GM19397 (cell line): ENCODE measurements around the gene FAAP20.
A peak's percentile ranks its signal among the peaks of the same experiment; 100 is the strongest.

ENCODE experiments used
- ATAC-seq: cut with Tn5 transposase; IDR thresholded peaks from one replicate; pipeline ENCODE4 v1.9.1; 2021; ENCODE audit warnings: mild to moderate bottlenecking, moderate library complexity; ENCODE audit not compliant: unreplicated experiment

FAAP20 gene

GRCh38 chr1:2212532-2213491 lies 18.2 kb upstream of the FAAP20 start:
- ATAC-seq = no peak

GRCh38 chr1:2212274-2212531 lies 17.6 kb upstream of the FAAP20 start:
- ATAC-seq = no peak

GRCh38 chr1:2210786-2211185 lies 16.2 kb upstream of the FAAP20 start:
- no peak for ATAC-seq

- no peak for ATAC-seq
These were observed 15.6 kb upstream of the FAAP20 start for GRCh38 chr1:2210084-2210653.

- ATAC-seq = no peak
These were observed 15.0 kb upstream of the FAAP20 start for GRCh38 chr1:2209400-2210083.

DNA sequence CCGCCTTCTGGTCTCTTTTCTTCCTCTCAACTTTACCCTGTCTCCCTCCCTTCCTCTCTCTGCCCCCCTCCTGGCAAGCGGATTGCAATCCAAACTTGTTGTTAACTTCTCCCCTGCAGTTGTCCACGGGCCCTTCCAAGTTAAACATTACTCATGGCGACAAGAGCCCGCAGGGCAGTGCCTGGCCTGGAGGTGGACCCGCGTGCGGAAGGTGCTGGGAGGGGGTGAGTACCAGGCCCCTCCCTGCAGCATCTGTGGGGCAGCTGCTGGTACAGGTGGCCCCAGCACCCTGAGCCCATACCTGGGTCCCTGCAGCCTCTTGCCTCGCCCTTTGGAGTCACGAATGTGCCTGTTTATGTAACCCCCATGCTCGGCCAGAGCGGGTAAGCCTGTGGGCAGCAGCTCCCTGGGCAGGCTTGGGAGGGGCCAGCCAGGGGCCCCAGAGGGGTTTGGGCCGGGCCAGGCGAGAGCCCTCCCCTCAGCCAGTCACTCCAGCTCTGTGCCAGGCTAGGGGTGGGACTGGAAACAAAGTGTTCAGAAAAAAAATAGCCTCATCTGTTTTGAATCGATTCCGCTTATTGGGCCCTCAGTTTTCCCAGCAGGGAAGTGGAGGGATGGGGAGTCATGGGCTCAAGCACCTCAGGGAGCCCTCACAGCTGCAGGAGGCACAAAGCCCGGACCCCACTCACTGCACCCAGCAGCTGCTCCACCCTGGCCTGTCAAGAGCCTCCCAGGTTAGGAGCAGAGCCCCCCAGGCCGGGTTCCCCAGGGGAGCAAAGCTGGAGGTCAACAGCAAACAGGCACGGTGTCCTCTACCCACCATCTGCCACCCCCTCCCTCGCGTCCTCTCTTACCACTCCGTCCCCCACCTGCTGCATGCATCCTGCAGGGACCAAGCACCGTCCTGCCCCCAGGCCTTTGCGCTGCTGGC lies 14.0 kb upstream of the FAAP20 start:
- ATAC-seq = no peak

- no peak for ATAC-seq
These were observed 12.4 kb upstream of the FAAP20 start for GRCh38 chr1:2206813-2207487.

DNA sequence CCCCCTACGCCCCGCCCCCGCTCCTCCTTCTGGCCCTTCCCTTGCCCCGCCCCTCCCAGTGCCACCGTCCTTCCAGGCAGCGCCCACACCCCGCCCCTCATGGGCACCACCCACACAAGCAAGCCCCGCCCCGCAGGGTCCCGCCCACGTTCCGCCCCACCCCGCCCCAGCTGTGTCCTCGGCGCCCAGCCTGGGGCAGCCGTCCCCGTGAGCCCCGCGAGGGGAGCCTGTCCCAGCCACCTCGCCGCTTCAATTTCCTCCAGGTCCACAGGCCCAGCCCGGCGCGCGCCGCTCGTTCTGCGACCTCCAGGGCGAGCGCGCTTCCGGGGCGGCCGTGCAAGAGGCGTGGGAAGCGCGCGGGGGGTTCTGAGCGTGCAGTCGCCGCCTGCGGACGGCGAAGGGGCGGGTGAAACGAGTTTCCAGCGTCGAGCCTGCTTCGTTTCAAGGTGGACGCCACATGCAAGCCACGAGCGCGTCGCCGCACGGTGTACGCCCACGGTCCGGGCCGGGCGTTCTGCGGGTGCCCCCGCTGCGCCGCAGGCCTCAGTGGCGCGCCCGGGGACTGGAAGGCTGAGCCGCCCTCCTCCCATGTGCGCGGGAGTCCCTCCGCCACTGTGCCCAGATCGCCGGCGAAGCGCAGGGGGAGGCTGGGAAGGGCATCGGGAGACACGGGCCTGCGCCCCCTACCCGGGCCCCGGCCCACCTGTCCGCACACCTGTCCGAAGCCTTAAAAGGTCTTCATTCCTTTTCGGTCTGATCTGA lies 10.8 kb upstream of the FAAP20 start:
- peak; percentile 63 for ATAC-seq

GRCh38 chr1:2204415-2205190 lies 10.0 kb upstream of the FAAP20 start:
- no peak for ATAC-seq

DNA sequence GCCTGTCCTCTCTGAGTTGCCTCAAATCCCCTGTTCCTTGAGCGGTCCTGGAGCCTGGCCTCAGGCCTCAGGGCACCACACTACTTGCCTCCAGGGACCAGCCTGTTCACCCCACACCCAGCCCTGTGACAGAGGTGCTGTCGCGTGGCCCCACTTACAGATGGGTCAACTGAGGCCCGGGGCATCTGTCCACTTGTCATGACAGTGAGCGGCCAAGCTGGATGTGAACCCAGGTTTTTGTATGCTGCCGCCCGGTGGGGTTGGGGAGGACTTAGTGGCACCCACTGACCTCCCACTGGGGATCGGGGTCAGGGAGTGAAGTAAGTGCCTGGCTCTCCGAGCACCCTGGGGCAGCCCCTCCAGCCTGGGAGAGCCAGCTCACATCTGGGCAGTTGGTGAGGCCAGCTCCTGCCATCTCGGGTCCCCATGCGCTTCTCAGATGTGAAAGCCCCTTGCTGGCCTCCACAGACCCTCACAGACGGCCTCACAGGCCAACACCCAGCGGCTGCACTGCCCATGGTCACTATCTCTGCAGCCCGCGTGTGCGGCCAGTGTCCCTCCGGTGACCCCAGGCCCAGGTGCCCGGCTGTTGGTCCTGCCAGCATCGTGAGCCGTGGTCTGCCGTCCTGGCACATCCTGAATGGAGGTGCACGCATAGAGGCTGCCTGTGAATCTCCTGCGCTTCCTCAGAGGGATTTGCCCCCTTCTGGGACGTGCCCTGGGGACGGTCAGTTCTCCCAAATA lies 9.3 kb upstream of the FAAP20 start:
- no peak for ATAC-seq

DNA sequence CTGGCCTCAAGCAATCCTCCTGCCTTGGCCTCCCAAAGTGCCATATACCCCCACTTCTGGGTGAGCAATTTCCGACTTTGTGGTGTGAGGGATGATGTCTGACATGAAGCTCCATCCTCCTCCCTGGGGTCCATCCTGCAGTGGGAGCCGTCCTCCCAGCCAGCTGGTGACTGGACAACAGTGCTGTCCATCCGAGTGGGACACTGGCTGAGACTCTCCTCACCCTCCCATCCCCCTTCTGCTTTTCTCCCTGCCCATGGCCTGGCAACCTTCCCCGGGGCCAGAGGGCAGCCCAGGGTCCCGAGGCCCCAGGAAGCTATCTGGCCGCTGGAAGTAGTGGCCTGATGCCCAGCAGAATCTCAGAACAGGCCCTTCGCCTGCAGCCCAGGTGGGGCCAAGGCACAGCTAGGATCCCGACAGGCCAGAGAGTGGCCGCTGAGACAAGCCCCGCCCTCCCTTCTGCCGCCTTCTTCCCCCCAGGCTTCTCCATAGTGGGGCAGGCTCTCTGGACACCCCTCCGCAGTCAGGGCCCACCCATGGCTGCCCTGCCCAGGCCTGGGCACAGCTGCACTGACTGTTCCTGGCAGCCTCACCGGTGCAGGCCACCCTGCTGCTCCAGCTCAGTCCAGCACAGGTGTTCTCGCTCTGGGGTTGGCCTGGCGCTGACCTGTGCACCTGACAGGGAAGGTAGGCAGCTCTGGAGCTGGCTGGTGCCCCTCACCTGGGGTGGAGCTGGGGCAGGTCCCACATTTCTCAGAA lies 8.4 kb upstream of the FAAP20 start:
- no peak for ATAC-seq

DNA sequence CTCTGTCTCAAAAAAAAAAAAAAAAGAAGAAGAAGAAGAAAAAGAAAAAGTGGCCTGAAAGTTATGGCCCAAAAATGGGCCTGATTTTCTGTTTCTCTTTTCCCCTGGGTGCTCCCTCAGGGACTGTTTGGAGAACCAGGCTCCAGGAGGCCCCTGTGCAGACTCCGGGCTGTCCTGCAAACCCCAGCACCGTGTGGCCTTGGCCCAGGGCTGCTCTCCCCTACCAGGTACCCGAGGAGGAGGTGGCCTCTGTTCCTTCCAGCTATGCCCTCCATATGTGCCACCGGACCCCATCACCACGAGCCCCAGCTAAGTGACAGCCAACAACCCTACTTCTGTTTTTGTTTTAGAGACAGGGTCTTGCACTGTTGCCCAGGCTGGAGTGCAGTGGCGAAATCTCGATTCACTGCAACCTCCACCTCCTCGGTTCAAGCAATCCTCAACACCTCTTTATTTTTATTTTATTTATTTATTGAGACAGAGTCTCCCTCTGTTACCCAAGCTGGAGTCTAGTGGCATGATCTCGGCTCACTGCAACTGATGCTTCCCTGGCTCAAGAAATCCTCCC lies 7.5 kb upstream of the FAAP20 start:
- no peak for ATAC-seq

GRCh38 chr1:2201062-2201461 lies 6.5 kb upstream of the FAAP20 start:
- no peak for ATAC-seq

DNA sequence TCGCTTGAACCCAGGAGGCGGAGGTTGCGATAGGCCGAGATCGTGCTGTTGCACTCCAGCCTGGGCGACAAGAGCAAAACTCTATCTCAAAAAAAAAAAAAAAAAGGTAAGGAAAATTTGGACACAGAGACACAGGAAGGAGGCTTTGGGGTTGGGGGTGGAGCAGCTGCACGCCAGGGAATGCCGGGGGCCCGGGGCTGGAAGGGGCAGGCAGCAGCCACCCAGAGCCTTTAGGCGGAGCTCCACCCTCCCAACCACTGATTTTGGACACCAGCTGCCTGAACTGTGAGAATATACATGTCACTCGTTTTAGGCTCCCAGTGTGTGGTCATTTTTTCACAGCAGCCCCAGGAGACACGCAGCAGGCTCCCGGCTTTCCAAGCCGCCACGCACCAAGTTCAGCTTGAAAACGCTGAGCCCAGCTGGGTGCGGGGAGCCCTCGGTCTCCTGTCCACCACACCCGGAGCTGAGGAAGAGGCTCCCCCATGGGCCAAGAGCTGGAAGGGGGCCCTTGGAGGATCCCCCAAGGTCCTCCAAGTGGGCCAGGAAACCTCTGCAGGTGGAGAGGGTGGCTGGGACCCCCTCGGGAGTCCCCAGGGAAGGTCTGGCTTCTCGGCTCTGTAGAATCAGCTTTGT lies 5.9 kb upstream of the FAAP20 start:
- no peak for ATAC-seq

DNA sequence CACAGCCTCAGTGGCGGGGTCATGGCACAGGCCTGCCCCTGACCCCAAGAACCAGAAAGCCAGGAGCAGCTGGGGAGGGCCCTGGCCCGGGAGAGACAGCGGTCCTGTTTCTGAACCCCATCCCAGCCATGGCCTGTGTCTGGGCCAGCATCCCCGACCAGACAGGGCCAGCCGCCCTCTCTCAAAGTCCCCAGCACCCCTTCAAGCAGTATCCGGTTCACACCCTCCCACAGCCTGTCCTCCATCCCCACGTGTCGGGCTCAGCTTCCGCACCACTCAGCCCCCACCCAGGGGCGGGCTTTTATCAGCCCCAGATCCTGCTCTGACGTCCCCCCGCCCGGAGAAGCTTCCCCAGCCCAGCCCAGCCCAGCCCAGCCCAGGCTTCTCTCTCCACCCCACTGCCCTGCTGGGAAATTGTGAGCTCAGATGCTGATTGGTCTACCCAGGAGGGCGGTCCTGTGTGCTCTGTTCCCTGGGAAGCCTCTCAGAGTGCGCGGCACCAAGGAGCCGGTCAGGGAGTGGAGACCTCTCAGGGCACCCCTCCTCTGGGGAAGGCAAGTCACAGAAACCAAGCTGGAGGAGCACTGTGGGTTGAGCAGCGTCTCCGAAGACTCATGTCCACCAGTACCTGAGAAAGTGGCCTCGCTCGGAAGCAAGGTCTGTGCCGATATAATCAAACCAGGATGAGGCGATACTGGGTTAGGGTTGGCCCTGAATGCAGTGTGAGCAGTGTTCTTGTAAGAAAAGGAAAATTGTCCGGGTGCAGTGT lies 4.7 kb upstream of the FAAP20 start:
- ATAC-seq = no peak

DNA sequence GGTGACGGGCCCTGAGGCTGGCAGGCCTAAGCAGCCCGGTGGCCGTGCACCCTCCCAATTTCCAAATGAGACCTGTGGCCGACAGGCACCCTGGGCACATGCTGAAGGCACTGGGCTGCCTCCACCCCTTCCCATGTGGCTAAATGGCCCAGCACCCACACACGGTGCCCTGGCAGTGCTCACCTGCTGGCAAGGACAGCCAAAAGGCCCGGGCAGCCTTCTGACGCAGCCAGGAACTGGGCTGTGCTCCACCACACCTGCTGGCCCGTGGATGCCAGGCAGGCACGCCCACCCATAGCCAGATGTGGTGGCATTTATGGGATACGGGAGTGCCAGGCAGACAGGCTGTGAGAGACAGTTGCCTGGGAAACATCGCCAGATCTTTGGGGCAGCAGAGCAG lies 4.0 kb upstream of the FAAP20 start:
- ATAC-seq = no peak
